Ishikawa (cell line): ENCODE measurements around the gene ZBTB38.
A peak's percentile ranks its signal among the peaks of the same experiment; 100 is the strongest.

Experiments
- CREB1 ChIP-seq: IDR thresholded peaks from 2 replicates; pipeline ENCODE4 v1.6.1; 2012; ENCODE audit warnings: low read depth
- TEAD4 ChIP-seq: IDR thresholded peaks from 2 replicates; pipeline ENCODE4 v1.6.1; 2012

- no peak for TF ChIP-seq CREB1
- peak; percentile 45; the same call in 1 of the 2 replicates for TF ChIP-seq TEAD4
Observed at GRCh38 chr3:141413801-141414689, 45.7 kb downstream of the ZBTB38 start.
